KBM-7 (cell line): ENCODE measurements around the gene CCDC17.

ENCODE experiments used
- DNase-seq: peaks from one replicate; pipeline ENCODE4 v3.0.0-alpha.2; 2015
- in situ Hi-C: fragments of 300-500 bp; cut with MboI; formaldehyde crosslinking; loops from 2 replicates; pipeline ENCODE4 v1.14.3; 2020; ENCODE audit warnings: low sequenced_read_pairs, low pct_unique_long_range_greater_than_20kb, mixed read lengths

CCDC17 gene

GRCh38 chr1:45623972-45624371 is at the start of gene CCDC17:
Gene CCDC17 (minus strand): TSS chr1:45624054. CDS start chr1:45623909, 145 bp downstream.
- in situ Hi-C loops = no loop called here
- no peak for DNase-seq

GRCh38 chr1:45669859-45670655 is 46.2 kb upstream of the CCDC17 start:
- in situ Hi-C loops = no loop called here
- DNase-seq = no peak

- in situ Hi-C loops = no loop called here
- no peak for DNase-seq
These were observed 45.5 kb upstream of the CCDC17 start for GRCh38 chr1:45669379-45669778.

- DNase-seq = no peak
- in situ Hi-C loops = no loop called here
These were observed 44.7 kb upstream of the CCDC17 start for GRCh38 chr1:45668526-45668925.

GRCh38 chr1:45667321-45668111 is 43.7 kb upstream of the CCDC17 start:
- in situ Hi-C loops = no loop called here
- no peak for DNase-seq

GRCh38 chr1:45666836-45667235 is 43.0 kb upstream of the CCDC17 start:
- in situ Hi-C loops = no loop called here
- DNase-seq = no peak

- in situ Hi-C loops = no loop called here
These were observed 36.5 kb upstream of the CCDC17 start for GRCh38 chr1:45660336-45660735.

GRCh38 chr1:45659222-45659621 is 35.4 kb upstream of the CCDC17 start:
- DNase-seq = no peak
- in situ Hi-C loops = no loop called here

More at GRCh38 chr1:45660336-45660735, 36.5 kb upstream of the CCDC17 start:
- DNase-seq = no peak

GRCh38 chr1:45658171-45658570 is 34.3 kb upstream of the CCDC17 start:
- no peak for DNase-seq
- in situ Hi-C loops = no loop called here

GRCh38 chr1:45656573-45657226 is 32.8 kb upstream of the CCDC17 start:
- in situ Hi-C loops = no loop called here
- DNase-seq = no peak

- no peak for DNase-seq
- in situ Hi-C loops = no loop called here
These were observed 30.9 kb upstream of the CCDC17 start for GRCh38 chr1:45654540-45655280.

- peak; percentile 77 for DNase-seq
- in situ Hi-C loops = no loop called here
These were observed 23.6 kb upstream of the CCDC17 start for GRCh38 chr1:45647248-45648021.

GRCh38 chr1:45644661-45645060 is 20.8 kb upstream of the CCDC17 start:
- in situ Hi-C loops = no loop called here
- no peak for DNase-seq

GRCh38 chr1:45643978-45644377 is 20.1 kb upstream of the CCDC17 start:
- in situ Hi-C loops = no loop called here
- DNase-seq = no peak

GRCh38 chr1:45643321-45643720 is 19.5 kb upstream of the CCDC17 start:
- no peak for DNase-seq
- in situ Hi-C loops = no loop called here

- no peak for DNase-seq
These were observed 16.4 kb upstream of the CCDC17 start for GRCh38 chr1:45640293-45640692.

GRCh38 chr1:45635211-45635610 is 11.4 kb upstream of the CCDC17 start:
- no peak for DNase-seq
- in situ Hi-C loops = no loop called here

More at GRCh38 chr1:45640293-45640692, 16.4 kb upstream of the CCDC17 start:
- in situ Hi-C loops = no loop called here

- DNase-seq = no peak
- in situ Hi-C loops = no loop called here
These were observed 6.6 kb upstream of the CCDC17 start for GRCh38 chr1:45630429-45630828.
